HG02840 (cell line): Measurements from ENCODE around the gene ANKRD22.
"Not testable (repeated sequence)": the region's sequence is repeated elsewhere in the genome, so short reads cannot be mapped to it uniquely, and the experiment has no call there.

Experiments used
- ATAC-seq: cut with Tn5 transposase; IDR thresholded peaks from one replicate; pipeline ENCODE4 v1.9.1; 2021; ENCODE audit warnings: mild to moderate bottlenecking, moderate library complexity, moderate number of reproducible peaks; ENCODE audit not compliant: unreplicated experiment, low FRiP score

The ANKRD22 gene

GRCh38 chr10:88838766-88839350, 12.8 kb downstream of the ANKRD22 start:
- ATAC-seq, result no peak

GRCh38 chr10:88837632-88838031, 14.0 kb downstream of the ANKRD22 start:
- not testable (repeated sequence) for ATAC-seq

GRCh38 chr10:88835910-88836221, 15.8 kb downstream of the ANKRD22 start:
- ATAC-seq, result no peak

- peak; percentile 76 for ATAC-seq
Measured at GRCh38 chr10:88835096-88835909, 16.3 kb downstream of the ANKRD22 start.

GRCh38 chr10:88833723-88834122, 17.9 kb downstream of the ANKRD22 start:
- no peak for ATAC-seq

- no peak for ATAC-seq
Measured at GRCh38 chr10:88833156-88833555, 18.5 kb downstream of the ANKRD22 start.

- ATAC-seq, result no peak
Measured at GRCh38 chr10:88832376-88832775, 19.3 kb downstream of the ANKRD22 start.

GRCh38 chr10:88831709-88832108, 19.9 kb downstream of the ANKRD22 start:
- ATAC-seq, result no peak

GRCh38 chr10:88830643-88831268, 20.9 kb downstream of the ANKRD22 start:
- no peak for ATAC-seq

GRCh38 chr10:88828310-88828709, 23.3 kb downstream of the ANKRD22 start:
- no peak for ATAC-seq

- ATAC-seq, result no peak
Measured at GRCh38 chr10:88827671-88828070, 24.0 kb downstream of the ANKRD22 start.

- no peak for ATAC-seq
Measured at GRCh38 chr10:88826388-88826787, 25.3 kb downstream of the ANKRD22 start.

GRCh38 chr10:88820748-88821401, 30.8 kb downstream of the ANKRD22 start:
- no peak for ATAC-seq

- no peak for ATAC-seq
Measured at GRCh38 chr10:88819290-88819689, 32.4 kb downstream of the ANKRD22 start.

GRCh38 chr10:88813200-88813599, 38.4 kb downstream of the ANKRD22 start:
- ATAC-seq, result no peak

GRCh38 chr10:88810196-88810961, 41.3 kb downstream of the ANKRD22 start:
- ATAC-seq, result no peak

GRCh38 chr10:88809621-88810020, 42.0 kb downstream of the ANKRD22 start:
- ATAC-seq, result no peak

GRCh38 chr10:88805924-88806323, 45.7 kb downstream of the ANKRD22 start:
- ATAC-seq, result no peak

- no peak for ATAC-seq
Measured at GRCh38 chr10:88805361-88805760, 46.3 kb downstream of the ANKRD22 start.

GRCh38 chr10:88804083-88804812, 47.4 kb downstream of the ANKRD22 start:
- ATAC-seq, result no peak
